Activated CD4-positive, alpha-beta memory T cell treated with anti-CD3 and anti-CD28 coated beads for 36 hours (primary cell): ENCODE data around the gene ZSWIM7. TPM values are rescaled to one million over a fixed set of nuclear protein-coding genes. Genes with fewer than 3 reads are reported as not detected.
A peak's percentile ranks its signal among the peaks of the same experiment; 100 is the strongest.
"Not testable (repeated sequence)": the region's sequence is repeated elsewhere in the genome, so short reads cannot be mapped to it uniquely, and the experiment has no call there.

Source experiments
- CTCF ChIA-PET: fragments of 350-600 bp; sonication (Branson Sonifier 250); formaldehyde crosslinking; loops from one replicate; lab custom pipeline; 2021; ENCODE audit warnings: antibody characterized with exemption, inconsistent platforms; lab: Charles Lee
- POLR2A ChIA-PET: fragments of 350-600 bp; sonication (Branson Sonifier 250); formaldehyde crosslinking; loops from one replicate; lab custom pipeline; 2021; ENCODE audit warnings: antibody characterized with exemption; lab: Charles Lee
- DNase-seq: peaks from one replicate; pipeline ENCODE4 v3.0.0-alpha.2; 2020
- H3K27ac Mint-ChIP-seq: one replicate; pipeline ENCODE4 v1.8.0; 2021; ENCODE audit warnings: mixed read lengths
- H3K27me3 Mint-ChIP-seq: one replicate; pipeline ENCODE4 v1.8.0; 2021; ENCODE audit warnings: mixed read lengths
- H3K36me3 Mint-ChIP-seq: one replicate; pipeline ENCODE4 v1.8.0; 2021; ENCODE audit warnings: mixed read lengths
- H3K4me1 Mint-ChIP-seq: one replicate; pipeline ENCODE4 v1.8.0; 2021; ENCODE audit warnings: low read depth, mixed read lengths
- H3K4me3 Mint-ChIP-seq: one replicate; pipeline ENCODE4 v1.8.0; 2021; ENCODE audit warnings: mild to moderate bottlenecking, mixed read lengths
- H3K9me3 Mint-ChIP-seq: one replicate; pipeline ENCODE4 v1.8.0; 2021; ENCODE audit warnings: mixed read lengths
- intact Hi-C: fragments of 100-400 bp; cut with micrococcal nuclease; formaldehyde crosslinking; loops from one replicate; pipeline ENCODE4 v1.15.1; 2023
- total RNA-seq, 2 experiments: library from RNA; stranded (reverse); gene quantifications; one replicate each; pipeline ENCODE4 v1.2.3, GENCODE V29; 2021

Gene ZSWIM7
- total RNA-seq, 2 experiments from 2014 or later, result 11.2 to 12.0 TPM

DNA sequence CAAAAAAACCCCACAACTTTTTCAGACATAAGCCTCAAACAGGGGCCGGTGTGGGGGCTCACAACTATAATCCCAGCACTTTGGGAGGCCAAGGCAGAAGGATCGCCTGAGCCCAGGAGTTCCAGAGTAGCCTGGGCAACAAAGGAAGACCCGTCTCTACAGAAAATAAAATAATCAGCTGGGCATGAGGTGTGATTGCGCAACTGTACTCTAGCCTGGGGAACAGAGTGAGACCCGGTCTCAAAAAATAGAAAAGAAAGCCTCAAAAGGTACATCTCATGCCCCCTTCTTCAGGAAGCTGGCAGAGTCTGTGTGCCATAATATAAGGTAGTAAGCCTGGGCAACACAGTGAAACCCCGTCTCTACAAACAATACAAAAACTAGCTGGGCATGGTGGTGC lies 3.2 kb downstream of the ZSWIM7 start:
- Mint-ChIP-seq H3K4me1 (peaks cover 16% of the 10 kb centered on the region), H3K4me3 (no peak overlapping the region), H3K27ac (no peak overlapping the region), H3K9me3 (no peaks in the 10 kb centered on the region), H3K27me3 (no peaks in the 10 kb centered on the region), H3K36me3 (peaks cover 8% of the 10 kb centered on the region)
- ChIA-PET CTCF (interaction anchor here (0.6 to 3.6 kb wide), 3 partner anchors 51 to 87 kb away, joined by 3 to 28 read pairs (median 4); partner anchors contain the start of gene ADORA2B), POLR2A (no interaction called here)
- no peak for DNase-seq
- intact Hi-C loops, result loop anchor here (5.0 kb wide), 1 partner anchor 734 kb away; no protein-coding TSS in a partner anchor

DNA sequence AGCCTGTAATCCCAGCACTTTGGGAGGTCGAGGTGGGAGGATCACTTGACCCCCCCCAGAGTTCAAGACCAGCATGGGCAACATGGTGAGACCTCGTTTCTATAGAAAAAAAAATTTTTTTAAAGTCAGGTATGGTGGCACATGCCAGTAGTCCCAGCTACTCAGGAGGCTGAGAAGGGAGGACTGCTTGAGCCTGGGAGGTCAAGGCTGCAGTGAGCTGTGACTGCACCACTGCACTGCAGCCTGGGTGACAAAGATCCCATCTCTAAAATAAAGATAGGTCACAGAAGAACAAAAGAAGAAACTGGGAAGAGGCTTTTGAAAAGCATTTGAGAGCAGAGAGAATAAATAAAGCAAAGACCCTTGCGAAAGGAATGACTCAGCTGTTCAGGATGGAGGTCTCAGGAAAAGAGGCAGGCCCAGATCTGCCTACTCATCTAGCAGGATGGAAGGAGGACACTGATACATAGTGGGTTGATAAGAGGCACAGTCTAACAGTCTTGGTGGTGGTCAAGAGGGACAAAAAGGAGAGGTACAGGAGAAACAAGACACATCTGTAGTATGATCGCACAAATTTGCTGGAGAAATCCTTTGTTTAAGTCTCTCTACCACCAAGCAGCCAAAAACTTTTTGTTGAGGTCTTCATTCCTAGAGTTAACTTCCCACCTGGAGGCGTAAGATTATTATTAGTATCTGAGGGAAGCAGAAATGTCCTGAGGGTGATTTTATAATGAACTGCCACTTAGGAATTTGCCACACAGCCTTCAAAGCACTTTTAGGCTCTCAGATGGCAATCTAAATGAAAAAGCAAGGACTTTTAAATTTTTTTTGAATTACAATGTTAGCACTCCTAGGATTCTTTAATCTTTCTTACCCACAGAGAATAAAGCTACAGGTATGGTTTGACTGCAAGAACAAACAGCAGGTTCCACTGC lies 17.6 kb downstream of the ZSWIM7 start:
- intact Hi-C loops, result loop anchor here (1.0 kb wide), 1 partner anchor 23 kb away; no protein-coding TSS in a partner anchor
- no peak overlapping the region for H3K4me3 Mint-ChIP-seq
- ChIA-PET CTCF (no interaction called here), POLR2A (no interaction called here)
- no peaks in the 10 kb centered on the region for H3K9me3 Mint-ChIP-seq
- no peaks in the 10 kb centered on the region for H3K27me3 Mint-ChIP-seq
- H3K36me3 Mint-ChIP-seq, result peaks cover 47% of the 10 kb centered on the region
- H3K4me1 Mint-ChIP-seq, result peaks cover 19% of the 10 kb centered on the region
- no peak for DNase-seq
- H3K27ac Mint-ChIP-seq, result no peak overlapping the region

DNA sequence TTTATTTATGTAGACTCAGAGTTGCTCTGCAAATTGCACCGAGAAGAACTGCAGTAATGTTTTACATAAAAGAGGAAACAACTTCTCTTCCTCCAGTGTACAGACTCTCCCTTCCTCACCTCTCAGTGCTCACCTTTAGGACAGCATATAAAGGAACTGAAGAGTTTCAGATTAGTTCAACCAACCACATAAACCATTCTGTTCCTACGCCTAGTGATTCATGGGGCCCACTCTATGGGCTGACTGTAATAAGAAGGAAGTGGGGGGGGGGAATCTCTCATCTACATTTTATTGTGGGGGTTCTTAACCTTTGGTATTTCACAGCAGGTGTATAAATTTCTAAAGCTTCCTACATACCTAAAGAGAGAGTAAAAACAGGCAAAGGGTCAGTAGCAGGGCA lies 18.3 kb downstream of the ZSWIM7 start:
- no peaks in the 10 kb centered on the region for H3K9me3 Mint-ChIP-seq
- CTCF ChIA-PET, result no interaction called here
- H3K4me1 Mint-ChIP-seq, result peaks cover 19% of the 10 kb centered on the region
- no peaks in the 10 kb centered on the region for H3K27me3 Mint-ChIP-seq
- intact Hi-C loops, result loop anchor here (1.0 kb wide), 1 partner anchor 22 kb away; no protein-coding TSS in a partner anchor
- no peak overlapping the region for H3K27ac Mint-ChIP-seq
- DNase-seq, result peak; percentile 47
- H3K4me3 Mint-ChIP-seq, result no peak overlapping the region
- peaks cover 45% of the 10 kb centered on the region for H3K36me3 Mint-ChIP-seq
- POLR2A ChIA-PET, result no interaction called here

DNA sequence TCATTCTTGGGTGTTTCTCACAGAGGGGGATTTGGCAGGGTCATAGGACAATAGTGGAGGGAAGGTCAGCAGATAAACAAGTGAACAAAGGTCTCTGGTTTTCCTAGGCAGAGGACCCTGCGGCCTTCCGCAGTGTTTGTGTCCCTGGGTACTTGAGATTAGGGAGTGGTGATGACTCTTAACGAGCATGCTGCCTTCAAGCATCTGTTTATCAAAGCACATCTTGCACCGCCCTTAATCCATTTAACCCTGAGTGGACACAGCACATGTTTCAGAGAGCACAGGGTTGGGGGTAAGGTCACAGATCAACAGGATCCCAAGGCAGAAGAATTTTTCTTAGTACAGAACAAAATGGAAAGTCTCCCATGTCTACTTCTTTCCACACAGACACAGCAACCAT lies 20.5 kb downstream of the ZSWIM7 start:
- H3K4me3 Mint-ChIP-seq, H3K27ac Mint-ChIP-seq, H3K9me3 Mint-ChIP-seq, CTCF ChIA-PET, H3K27me3 Mint-ChIP-seq, DNase-seq, intact Hi-C loops, POLR2A ChIA-PET: not testable (repeated sequence)
- H3K36me3 Mint-ChIP-seq, result peaks cover 39% of the 10 kb centered on the region
- peaks cover 19% of the 10 kb centered on the region for H3K4me1 Mint-ChIP-seq

DNA sequence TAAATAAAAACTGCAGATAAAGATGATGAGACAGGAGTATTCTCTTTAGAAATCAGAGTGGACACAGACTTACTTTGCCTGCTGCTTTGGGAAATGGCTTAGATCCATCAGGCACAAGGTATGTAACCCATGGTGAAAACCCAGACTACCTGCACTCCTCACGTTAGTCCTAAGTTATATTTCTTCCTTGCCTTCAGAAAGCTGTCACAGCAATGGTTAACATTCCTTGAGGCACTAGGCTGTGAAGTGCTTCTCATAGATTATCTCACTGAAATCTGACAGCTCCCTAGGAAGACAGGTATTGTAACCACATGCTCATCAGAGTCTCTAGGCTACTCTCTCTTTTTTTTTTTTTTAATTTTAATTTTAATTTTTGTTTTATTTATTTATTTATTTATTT lies 20.9 kb downstream of the ZSWIM7 start:
- Mint-ChIP-seq H3K4me1 (peaks cover 19% of the 10 kb centered on the region), H3K36me3 (peaks cover 35% of the 10 kb centered on the region), H3K27ac (no peak overlapping the region), H3K4me3 (no peak overlapping the region), H3K9me3 (no peaks in the 10 kb centered on the region), H3K27me3 (no peaks in the 10 kb centered on the region)
- intact Hi-C loops, result no loop called here
- ChIA-PET POLR2A (no interaction called here), CTCF (no interaction called here)
- DNase-seq, result no peak

DNA sequence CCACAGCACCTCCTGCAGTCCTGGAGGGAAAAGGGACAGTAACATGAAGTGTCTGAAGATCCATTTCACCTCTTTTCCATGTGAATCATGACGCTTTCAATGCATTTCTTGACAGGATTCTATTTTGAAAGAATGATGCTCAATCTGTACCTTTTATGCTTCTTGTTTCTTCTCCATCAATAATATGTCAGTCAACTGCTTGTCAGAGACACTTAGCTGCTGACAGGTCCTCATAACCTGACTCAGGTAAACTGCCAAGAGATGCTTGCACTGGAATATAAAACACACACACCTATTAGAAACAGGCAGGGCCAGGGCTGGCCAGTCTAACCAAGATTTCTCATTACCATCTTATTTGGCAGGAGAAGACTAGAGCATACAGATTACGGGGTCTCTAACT lies 21.6 kb downstream of the ZSWIM7 start:
- no peak overlapping the region for H3K27ac Mint-ChIP-seq
- CTCF ChIA-PET, result no interaction called here
- DNase-seq, result no peak
- no peaks in the 10 kb centered on the region for H3K27me3 Mint-ChIP-seq
- POLR2A ChIA-PET, result no interaction called here
- intact Hi-C loops, result no loop called here
- peaks cover 19% of the 10 kb centered on the region for H3K4me1 Mint-ChIP-seq
- H3K9me3 Mint-ChIP-seq, result no peaks in the 10 kb centered on the region
- H3K4me3 Mint-ChIP-seq, result no peak overlapping the region
- H3K36me3 Mint-ChIP-seq, result peaks cover 35% of the 10 kb centered on the region

DNA sequence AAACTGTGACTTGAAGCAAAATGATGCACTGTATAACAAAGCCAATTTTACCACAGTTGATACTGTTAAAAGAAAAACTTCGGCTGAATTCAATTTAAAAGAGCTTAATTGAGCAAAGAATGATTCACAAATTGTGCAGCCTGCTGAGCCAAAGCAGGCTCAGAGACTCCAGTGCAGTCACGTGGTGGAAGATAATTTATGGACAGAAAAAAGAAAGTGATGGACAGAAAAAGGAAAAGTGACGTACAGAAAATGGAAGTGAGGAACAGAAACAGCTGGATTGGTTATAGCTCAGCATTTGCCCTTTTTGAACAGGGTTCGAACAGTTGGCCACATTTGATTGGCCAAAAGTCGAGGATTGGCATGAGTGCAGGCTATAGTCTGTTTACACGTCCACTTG lies 25.7 kb downstream of the ZSWIM7 start:
- H3K4me1 Mint-ChIP-seq, result no peaks in the 10 kb centered on the region
- H3K27ac Mint-ChIP-seq, result no peak overlapping the region
- ChIA-PET POLR2A (interaction anchor here (1.2 kb wide), 1 partner anchor 15 kb away, joined by 3 read pairs; no protein-coding TSS in a partner anchor), CTCF (no interaction called here)
- intact Hi-C loops, result no loop called here
- peaks cover 17% of the 10 kb centered on the region for H3K36me3 Mint-ChIP-seq
- peaks cover 9% of the 10 kb centered on the region for H3K27me3 Mint-ChIP-seq
- no peaks in the 10 kb centered on the region for H3K9me3 Mint-ChIP-seq
- no peak for DNase-seq
- H3K4me3 Mint-ChIP-seq, result no peak overlapping the region

DNA sequence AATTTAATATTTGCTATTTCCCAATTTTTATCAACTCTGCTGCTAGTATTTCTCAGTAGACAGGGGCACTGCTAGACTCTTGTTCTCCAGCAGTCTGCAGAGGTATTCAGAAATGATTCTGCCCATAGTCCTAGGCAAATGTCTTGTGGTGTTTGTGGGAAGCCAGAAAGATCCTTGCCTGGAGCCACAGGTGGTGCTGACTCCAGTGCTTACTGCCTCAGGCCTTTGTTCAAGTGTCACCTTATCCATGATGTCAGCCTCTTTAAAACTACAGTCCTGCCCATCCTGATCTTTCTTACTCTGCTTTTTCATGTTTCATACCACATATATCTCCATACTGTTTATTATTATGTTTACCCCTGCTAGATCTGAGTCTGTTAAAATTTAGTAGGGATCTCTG lies 26.5 kb downstream of the ZSWIM7 start:
- Mint-ChIP-seq H3K36me3 (peaks cover 15% of the 10 kb centered on the region), H3K4me1 (no peaks in the 10 kb centered on the region), H3K27ac (no peak overlapping the region), H3K9me3 (no peaks in the 10 kb centered on the region), H3K4me3 (no peak overlapping the region), H3K27me3 (peaks cover 12% of the 10 kb centered on the region)
- POLR2A ChIA-PET, result no interaction called here
- intact Hi-C loops, result no loop called here
- CTCF ChIA-PET, result interaction anchor here (0.7 kb wide), 1 partner anchor 100 kb away, joined by 3 read pairs; no protein-coding TSS in a partner anchor
- no peak for DNase-seq

DNA sequence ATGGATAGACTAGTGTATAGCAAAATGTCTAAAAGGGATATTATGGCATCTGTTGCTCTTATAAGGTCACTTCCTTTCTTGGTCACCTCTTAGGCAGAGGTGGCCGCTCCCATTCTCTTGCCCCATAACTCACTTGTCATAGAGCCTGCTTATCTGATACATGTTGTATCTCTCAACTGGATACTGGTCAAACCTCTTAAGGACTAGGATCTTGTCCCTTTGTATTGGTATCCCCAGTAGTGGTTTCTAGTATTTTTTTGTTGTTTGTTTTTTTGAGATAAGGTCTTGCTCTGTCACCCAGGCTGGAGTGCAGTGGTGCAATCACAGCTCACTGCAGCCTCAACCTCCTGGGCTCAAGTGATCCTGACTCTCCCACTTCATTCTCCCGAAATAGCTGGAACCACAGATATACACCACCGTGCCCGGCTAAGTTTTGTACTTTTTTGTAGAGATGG lies 27.0 kb downstream of the ZSWIM7 start:
- DNase-seq, result no peak
- Mint-ChIP-seq H3K9me3 (no peaks in the 10 kb centered on the region), H3K4me1 (no peaks in the 10 kb centered on the region), H3K4me3 (no peak overlapping the region), H3K27ac (no peak overlapping the region), H3K27me3 (peaks cover 15% of the 10 kb centered on the region), H3K36me3 (peaks cover 10% of the 10 kb centered on the region)
- intact Hi-C loops, result no loop called here
- ChIA-PET POLR2A (no interaction called here), CTCF (interaction anchor here (0.7 kb wide), 1 partner anchor 101 kb away, joined by 3 read pairs; no protein-coding TSS in a partner anchor)

DNA sequence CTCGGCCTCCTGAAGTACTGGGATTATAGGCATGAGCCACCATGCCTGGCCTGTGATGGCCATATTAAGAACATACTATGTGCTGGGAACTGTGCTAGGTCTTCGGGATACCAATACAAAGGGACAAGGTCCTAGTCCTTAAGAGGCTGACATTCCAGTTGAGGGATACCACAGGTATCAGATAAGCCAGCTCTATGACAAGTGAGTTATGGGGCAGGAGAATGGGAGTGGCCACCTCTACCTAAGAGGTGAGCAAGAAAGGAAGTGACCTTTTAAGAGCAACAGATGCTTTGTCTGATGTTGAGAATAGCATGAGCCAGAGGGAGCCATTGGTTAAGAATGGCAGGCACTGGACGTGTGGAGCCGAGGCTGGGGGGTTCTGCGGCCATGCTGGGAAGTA lies 27.6 kb downstream of the ZSWIM7 start:
- ChIA-PET CTCF (no interaction called here), POLR2A (no interaction called here)
- Mint-ChIP-seq H3K9me3 (no peaks in the 10 kb centered on the region), H3K4me1 (no peaks in the 10 kb centered on the region), H3K36me3 (peaks cover 6% of the 10 kb centered on the region), H3K27me3 (peaks cover 15% of the 10 kb centered on the region), H3K27ac (no peak overlapping the region), H3K4me3 (no peak overlapping the region)
- intact Hi-C loops, result no loop called here
- no peak for DNase-seq

DNA sequence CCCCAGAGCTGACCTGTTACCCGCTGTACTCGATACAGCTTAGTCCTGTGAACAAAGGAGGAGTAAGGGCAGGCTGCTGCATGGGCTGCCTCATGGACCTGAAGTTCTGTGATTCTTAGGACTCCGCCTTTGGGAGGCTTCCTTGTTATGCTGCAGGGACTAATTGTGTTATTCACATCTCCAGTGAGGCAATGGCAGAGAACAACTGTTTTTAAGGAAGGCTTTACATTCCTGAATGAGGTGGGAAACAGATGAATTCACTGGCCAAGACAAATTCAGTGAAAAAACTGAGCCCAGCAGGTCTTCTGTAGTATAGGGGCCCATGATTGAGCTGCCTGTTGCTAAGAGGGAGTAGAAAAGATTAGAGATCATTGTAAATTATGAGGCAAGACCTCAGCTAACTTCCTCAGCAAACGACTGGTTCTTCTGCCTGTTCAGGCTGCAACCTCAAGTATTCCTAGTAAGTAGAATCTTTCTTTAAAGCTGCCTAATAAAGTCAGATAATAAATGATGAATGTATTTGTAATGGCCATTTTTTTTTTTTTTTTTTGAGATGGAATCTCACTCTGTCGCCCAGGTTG lies 28.3 kb downstream of the ZSWIM7 start:
- intact Hi-C loops, result no loop called here
- Mint-ChIP-seq H3K27me3 (peaks cover 17% of the 10 kb centered on the region), H3K9me3 (no peaks in the 10 kb centered on the region), H3K4me1 (no peaks in the 10 kb centered on the region), H3K4me3 (no peak overlapping the region), H3K27ac (no peak overlapping the region), H3K36me3 (peaks cover 4% of the 10 kb centered on the region)
- DNase-seq, result no peak
- ChIA-PET CTCF (no interaction called here), POLR2A (no interaction called here)

DNA sequence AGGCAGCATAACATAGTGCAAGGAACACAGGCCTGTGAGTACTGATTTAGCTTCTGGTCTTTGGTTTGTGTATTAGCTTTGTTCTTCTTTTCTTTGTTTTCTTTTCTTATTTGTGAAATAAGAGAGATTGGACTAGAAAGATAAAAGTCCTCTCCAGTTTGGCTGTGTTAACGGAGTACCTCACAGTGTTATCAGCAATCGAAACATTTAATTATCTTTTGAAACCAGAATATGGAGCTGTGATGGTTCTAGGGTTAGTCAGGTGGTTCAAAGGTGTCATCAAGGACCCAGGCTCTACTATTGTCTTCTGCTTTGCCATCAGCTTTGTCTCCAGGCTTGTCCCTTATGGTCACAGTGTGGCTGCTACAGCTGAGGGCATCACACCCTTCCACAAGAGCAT lies 29.0 kb downstream of the ZSWIM7 start:
- Mint-ChIP-seq H3K27ac (no peak overlapping the region), H3K36me3 (peaks cover 2% of the 10 kb centered on the region), H3K27me3 (peaks cover 20% of the 10 kb centered on the region), H3K4me1 (no peaks in the 10 kb centered on the region), H3K9me3 (no peaks in the 10 kb centered on the region), H3K4me3 (no peak overlapping the region)
- POLR2A ChIA-PET, result no interaction called here
- CTCF ChIA-PET, result no interaction called here
- intact Hi-C loops, result no loop called here
- DNase-seq, result no peak
